ENCODE results near the gene PIK3AP1. TPM values are rescaled to one million over a fixed set of nuclear protein-coding genes. Genes with fewer than 3 reads are reported as not detected.

PIK3AP1 gene
- total and polyA plus RNA-seq, 2 of the 13 experiments (the other 11 are each of a cell fraction or from before 2014, with no cell fraction given) = 3.6 to 13.8 TPM

GRCh38 chr10:96650958-96651357 lies 69.4 kb downstream of the PIK3AP1 start:
- no peak for ATAC-seq
- 94% methylated on average over 7 of the region's 7 CpGs for WGBS (ENCODE audit: low lambda C conversion rate)
- Histone ChIP-seq H3K4me2 (ENCODE audit: low read depth, low read length) (no peak overlapping the region), H2AFZ (ENCODE audit: low read length) (no peak overlapping the region), H3K79me2 (ENCODE audit: insufficient read depth, low read length) (no peaks in the 10 kb centered on the region), H3K4me1 (ENCODE audit: insufficient read depth, low read length) (peaks cover 12% of the 10 kb centered on the region), H3K36me3 (replicated peaks in 1 of 2; ENCODE audit: control insufficient read depth in 1 of 2, insufficient read depth in 2 of 2, low read length in 2 of 2) (peaks cover 1 to 5% of the 10 kb centered on the region in 2 experiments; a peak in 3 of 5 replicates), H3K9me3 (ENCODE audit: low read length) (no peaks in the 10 kb centered on the region), H3K9ac (ENCODE audit: insufficient read depth, low read depth, low read length) (no peak overlapping the region), H3K4me3 (replicated peaks in 1 of 3; ENCODE audit: insufficient read depth in 1 of 3, low read depth in 2 of 3, low read length in 3 of 3) (no peak overlapping the region), H3K27me3 (ENCODE audit: control insufficient read depth in 1 of 2, insufficient read depth in 2 of 2, low read length in 2 of 2) (no peaks in the 10 kb centered on the region; a peak in 1 of 5 replicates), H3K27ac (ENCODE audit: extremely low read length, insufficient read depth, low read length) (no peak overlapping the region), H4K20me1 (ENCODE audit: insufficient read depth, low read length) (no peaks in the 10 kb centered on the region)
- no peak for FAIRE-seq
- intact Hi-C loops (cut with micrococcal nuclease; ENCODE audit: unreplicated experiment) = no loop called here
- CTCF ChIA-PET (ENCODE audit: low intra/inter-chr PET ratio, low total read pairs) = no interaction called here
- no TSS peak for BruUV-seq (replicated peaks)
- POLR2A ChIA-PET = no interaction called here
- DNase-seq (ENCODE audit: low spot score) = no peak
- in situ Hi-C loops (cut with HindIII; ENCODE audit: extremely low pct_ligation_motif_present, low pct_unique_long_range_greater_than_20kb) = no loop called here
- TF ChIP-seq ZNF703 (CRISPR knock-in tag; IDR thresholded peaks at IDR 0.05; ENCODE audit: borderline replicate concordance) (no peak), ARNT2 (CRISPR knock-in tag; IDR thresholded peaks at IDR 0.05; ENCODE audit: low read depth) (no peak), ZFY (CRISPR knock-in tag; IDR thresholded peaks at IDR 0.05) (no peak)

DNA sequence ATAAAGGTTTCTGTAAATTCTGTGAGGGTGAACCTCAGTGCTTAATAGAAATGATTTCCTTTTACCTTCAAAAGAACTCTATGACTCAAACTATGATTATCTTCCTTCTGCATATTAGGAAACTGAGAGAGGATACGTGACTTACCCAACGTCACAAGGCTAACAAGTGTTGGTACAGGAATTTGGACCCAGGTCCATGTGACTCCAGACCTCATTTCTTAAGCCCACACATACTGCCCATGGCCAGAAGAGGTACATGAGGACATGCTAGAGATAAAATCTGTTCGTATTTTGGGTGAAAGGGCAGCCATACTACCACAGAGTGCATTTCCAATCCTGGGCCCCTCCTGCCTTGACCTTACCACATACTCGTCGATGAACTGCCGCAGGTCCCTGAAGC lies 72.0 kb downstream of the PIK3AP1 start:
- Histone ChIP-seq H3K79me2 (ENCODE audit: insufficient read depth, low read length) (no peaks in the 10 kb centered on the region), H3K4me1 (ENCODE audit: insufficient read depth, low read length) (peaks cover 12% of the 10 kb centered on the region), H2AFZ (ENCODE audit: low read length) (no peak overlapping the region), H4K20me1 (ENCODE audit: insufficient read depth, low read length) (no peaks in the 10 kb centered on the region), H3K4me3 (replicated peaks in 1 of 3; ENCODE audit: insufficient read depth in 1 of 3, low read depth in 2 of 3, low read length in 3 of 3) (no peak overlapping the region), H3K27me3 (ENCODE audit: control insufficient read depth in 1 of 2, insufficient read depth in 2 of 2, low read length in 2 of 2) (no peaks in the 10 kb centered on the region; a peak in 1 of 5 replicates), H3K9me3 (ENCODE audit: low read length) (no peaks in the 10 kb centered on the region), H3K9ac (ENCODE audit: insufficient read depth, low read depth, low read length) (no peak overlapping the region), H3K27ac (ENCODE audit: extremely low read length, insufficient read depth, low read length) (no peak overlapping the region), H3K36me3 (replicated peaks in 1 of 2; ENCODE audit: control insufficient read depth in 1 of 2, insufficient read depth in 2 of 2, low read length in 2 of 2) (peaks cover 1 to 8% of the 10 kb centered on the region in 2 experiments; a peak in 4 of 5 replicates), H3K4me2 (ENCODE audit: low read depth, low read length) (no peak overlapping the region)
- ATAC-seq (no peak), FAIRE-seq (no peak), DNase-seq (ENCODE audit: low spot score) (no peak)
- BruUV-seq (replicated peaks) = no TSS peak
- intact Hi-C loops (cut with micrococcal nuclease; ENCODE audit: unreplicated experiment) = no loop called here
- WGBS (ENCODE audit: low lambda C conversion rate) = 77% methylated on average over 6 of the region's 6 CpGs
- TF ChIP-seq HNF4A (CRISPR knock-in tag; IDR thresholded peaks at IDR 0.05) = peak; percentile 44
- no peak for TF ChIP-seq ZSCAN20 (CRISPR knock-in tag; IDR thresholded peaks at IDR 0.05; ENCODE audit: borderline replicate concordance)
- in situ Hi-C loops (cut with HindIII; ENCODE audit: extremely low pct_ligation_motif_present, low pct_unique_long_range_greater_than_20kb) = no loop called here
- ChIA-PET POLR2A (no interaction called here), CTCF (ENCODE audit: low intra/inter-chr PET ratio, low total read pairs) (no interaction called here)
